Astrocyte (in vitro differentiated cells and primary cell): Measurements from ENCODE around the gene GGACT.

Source experiments
- CTCF ChIP-seq: IDR thresholded peaks from 2 replicates; pipeline ENCODE4 v1.5.1; 2011; ENCODE audit warnings: low read depth, mild to moderate bottlenecking, inconsistent platforms, low read length, moderate library complexity; ENCODE audit not compliant: insufficient read depth
- EZH2 ChIP-seq: IDR thresholded peaks from 2 replicates; pipeline ENCODE4 v1.6.1; 2012; ENCODE audit warnings: mild to moderate bottlenecking, low read length, inconsistent platforms; ENCODE audit not compliant: insufficient read depth

- no peak for TF ChIP-seq CTCF
- no peak for TF ChIP-seq EZH2
These were observed 60.2 kb downstream of the GGACT start for GRCh38 chr13:100528353-100528752.
